Measurements from ENCODE around the gene SELP. TPM values are rescaled to one million over a fixed set of nuclear protein-coding genes. Genes with fewer than 3 reads are reported as not detected.
A peak's percentile ranks its signal among the peaks of the same experiment; 100 is the strongest.

The SELP gene
- total and polyA plus RNA-seq, 2 of the 13 experiments (the other 11 are each of a cell fraction or from before 2014, with no cell fraction given), result 0.11 TPM; not detected in 1

GRCh38 chr1:169550294-169550693 lies 79.6 kb downstream of the SELP start (continued):
- peak; percentile 58 for TF ChIP-seq CTCF (CRISPR knock-in tag; IDR thresholded peaks at IDR 0.05)
- TF ChIP-seq ZFY (CRISPR knock-in tag; IDR thresholded peaks at IDR 0.05), result no peak
- no peak for TF ChIP-seq SMAD9 (CRISPR knock-in tag; IDR thresholded peaks at IDR 0.05)
- no peak for TF ChIP-seq ZNF660 (CRISPR knock-in tag; IDR thresholded peaks at IDR 0.05; ENCODE audit: borderline replicate concordance, low read depth)
- no peak for TF ChIP-seq HNF1B (CRISPR knock-in tag; IDR thresholded peaks at IDR 0.05)
- TF ChIP-seq STAG1 (CRISPR knock-in tag; IDR thresholded peaks at IDR 0.05), result peak; percentile 67
- peak; percentile 55; the same call in 1 of the 2 replicates for TF ChIP-seq RAD21 (CRISPR knock-in tag; IDR thresholded peaks at IDR 0.05)
- no peak for TF ChIP-seq SMAD1 (CRISPR knock-in tag; IDR thresholded peaks at IDR 0.05; ENCODE audit: borderline replicate concordance, low read depth)
- no peak for TF ChIP-seq RARA (CRISPR knock-in tag; IDR thresholded peaks at IDR 0.05)
- TF ChIP-seq MAX (IDR thresholded peaks at IDR 0.05), result no peak
- no peak for TF ChIP-seq SMYD3 (CRISPR knock-in tag; IDR thresholded peaks at IDR 0.05)
- no peak for TF ChIP-seq ZNF10 (CRISPR knock-in tag; IDR thresholded peaks at IDR 0.05; ENCODE audit: borderline replicate concordance, low read depth)
- no peak for TF ChIP-seq ZBTB42 (CRISPR knock-in tag; IDR thresholded peaks at IDR 0.05)
- TF ChIP-seq ZNF446 (CRISPR knock-in tag; IDR thresholded peaks at IDR 0.05), result no peak
- peak; percentile 64; the same call in 1 of the 2 replicates for TF ChIP-seq ARID3A (IDR thresholded peaks at IDR 0.05; ENCODE audit: low read depth, low read length)
- no peak for TF ChIP-seq ATF4 (CRISPR knock-in tag; IDR thresholded peaks at IDR 0.05)

Measured in HepG2 (cell line).